HepG2 (cell line): ENCODE results near the gene RMND5A. TPM values are rescaled to one million over a fixed set of nuclear protein-coding genes. Genes with fewer than 3 reads are reported as not detected.

ENCODE experiments used
- ATAC-seq: fragments of 200-7000 bp; cut with Tn5 transposase; 3 replicates; pipeline ENCODE4 v1.9.1; 2020; ENCODE audit warnings: mild to moderate bottlenecking, moderate library complexity
- BruUV-seq: library from RNA; stranded (reverse); fragments of 400-500 nt; replicated peaks from 2 replicates; lab custom pipeline; 2021; lab: Mats Ljungman, UMichigan
- CTCF ChIA-PET: fragments of 300-600 bp; formaldehyde crosslinking; extraction: SDS; loops from one replicate; lab custom pipeline; 2021; ENCODE audit warnings: low total read pairs, inconsistent platforms, low intra/inter-chr PET ratio; lab: Yijun Ruan, JAX
- POLR2A ChIA-PET: fragments of 350-600 bp; sonication (Branson Sonifier 250); formaldehyde crosslinking; loops from one replicate; lab custom pipeline; 2020; ENCODE audit warnings: antibody characterized with exemption, inconsistent platforms; lab: Yijun Ruan, JAX
- DNase-seq: peaks from one replicate; pipeline ENCODE4 v3.0.0-alpha.2; 2015; ENCODE audit warnings: low spot score
- FAIRE-seq: peaks from 3 replicates; lab custom pipeline; 2011; peaks lifted over from hg19 to GRCh38; lab: Jason Lieb, UNC
- H2AFZ ChIP-seq: one replicate; pipeline ENCODE4 v1.6.1; 2011; ENCODE audit warnings: low read length, inconsistent platforms
- H3K27ac ChIP-seq: fragments of 300-600 bp; 3 replicates; pipeline ENCODE4 v1.8.0; 2011; ENCODE audit warnings: mixed run types, mild to moderate bottlenecking, mixed read lengths, low read length, inconsistent platforms; ENCODE audit not compliant: insufficient read depth; ENCODE audit errors: extremely low read length
- H3K27me3 ChIP-seq, 2 experiments: fragments of 200-600 bp in 1 of 2; 2 replicates in 1 of 2; 3 replicates in 1 of 2; pipeline versions ENCODE4 v1.6.0 to v1.8.0; 2011; ENCODE audit warnings: low read length in 2 of 2, mild to moderate bottlenecking in 2 of 2, moderate library complexity in 2 of 2, inconsistent platforms in 1 of 2; ENCODE audit not compliant: insufficient read depth in 2 of 2, control insufficient read depth in 1 of 2
- H3K36me3 ChIP-seq, 2 experiments: fragments of 200-600 bp in 1 of 2; replicated peaks in 1 of 2; 2 replicates in 1 of 2; 3 replicates in 1 of 2; pipeline versions ENCODE4 v1.5.1 to v1.8.0; 2011; ENCODE audit warnings: low read length in 2 of 2, inconsistent platforms in 1 of 2; ENCODE audit not compliant: insufficient read depth in 2 of 2, control insufficient read depth in 1 of 2
- H3K4me1 ChIP-seq: 2 replicates; pipeline ENCODE4 v1.5.1; 2012; ENCODE audit warnings: low read length, inconsistent platforms; ENCODE audit not compliant: insufficient read depth
- H3K4me2 ChIP-seq: 2 replicates; pipeline ENCODE4 v1.6.0; 2011; ENCODE audit warnings: low read depth, low read length, inconsistent platforms
- H3K4me3 ChIP-seq, 3 experiments: fragments of 200-600 bp in 1 of 3; sonication (generic), shearing (Covaris generic) in 1 of 3; replicated peaks in 1 of 3; 2 replicates each; pipeline ENCODE4 v1.5.1; 2011 to 2016; ENCODE audit warnings: low read length in 3 of 3, inconsistent platforms in 2 of 3, low read depth in 2 of 3, mild to moderate bottlenecking in 2 of 3, control low read depth in 1 of 3, mixed read lengths in 1 of 3; ENCODE audit not compliant: insufficient read depth in 1 of 3
- H3K79me2 ChIP-seq: one replicate; pipeline ENCODE4 v1.6.1; 2011; ENCODE audit warnings: low read length, inconsistent platforms; ENCODE audit not compliant: insufficient read depth
- H3K9ac ChIP-seq: 2 replicates; pipeline ENCODE4 v1.6.0; 2011; ENCODE audit warnings: mild to moderate bottlenecking, low read depth, low read length, inconsistent platforms; ENCODE audit not compliant: insufficient read depth
- H3K9me3 ChIP-seq: 2 replicates; pipeline ENCODE4 v1.5.1; 2012; ENCODE audit warnings: mild to moderate bottlenecking, low read length
- H4K20me1 ChIP-seq: 2 replicates; pipeline ENCODE4 v1.6.0; 2011; ENCODE audit warnings: inconsistent platforms, mild to moderate bottlenecking, low read length, moderate library complexity; ENCODE audit not compliant: insufficient read depth
- HNF4A ChIP-seq: sonication (generic); formaldehyde crosslinking; IDR thresholded peaks from 2 replicates; pipeline ENCODE4 v1.4.0; 2020; ENCODE audit warnings: missing genetic modification reagents
- NFIB ChIP-seq: sonication (generic); formaldehyde crosslinking; IDR thresholded peaks from 2 replicates; pipeline ENCODE4 v1.9.0; 2021; ENCODE audit warnings: missing genetic modification reagents, mild to moderate bottlenecking, borderline replicate concordance
- SAP130 ChIP-seq: IDR thresholded peaks from 2 replicates; pipeline ENCODE4 v1.6.1; 2016; ENCODE audit warnings: low read depth
- SNAI1 ChIP-seq: sonication (generic); formaldehyde crosslinking; IDR thresholded peaks from 2 replicates; pipeline ENCODE4 v1.5.0; 2020; ENCODE audit warnings: mild to moderate bottlenecking, missing genetic modification reagents, borderline replicate concordance
- U2AF1 ChIP-seq: fragments of 200-400 bp; formaldehyde crosslinking; optimal IDR thresholded peaks from 2 replicates; pipeline ENCODE3; 2017; ENCODE audit warnings: mild to moderate bottlenecking, low read depth, low read length
- ZNF329 ChIP-seq: sonication (generic); formaldehyde crosslinking; IDR thresholded peaks from 2 replicates; pipeline ENCODE4 v1.9.0; 2021; ENCODE audit warnings: low read depth, mild to moderate bottlenecking, missing genetic modification reagents
- ZNF674 ChIP-seq: sonication (generic); formaldehyde crosslinking; IDR thresholded peaks from 2 replicates; pipeline ENCODE4 v1.5.0; 2020; ENCODE audit warnings: low read depth, mild to moderate bottlenecking, missing genetic modification reagents
- ZNF703 ChIP-seq: sonication (generic); formaldehyde crosslinking; IDR thresholded peaks from 2 replicates; pipeline ENCODE4 v1.5.1; 2020; ENCODE audit warnings: missing genetic modification reagents, mild to moderate bottlenecking, moderate library complexity, borderline replicate concordance
- WGBS: methylation state at CpG from one replicate; pipeline ENCODE4 v1.1.6; 2017; ENCODE audit warnings: low lambda C conversion rate; 5-methylcytosine and 5-hydroxymethylcytosine counted together
- in situ Hi-C: cut with HindIII; loops from 2 replicates; pipeline ENCODE4 v1.10.0; 2017; ENCODE audit warnings: low pct_unique_long_range_greater_than_20kb; ENCODE audit not compliant: extremely low pct_ligation_motif_present
- intact Hi-C: fragments of 100-400 bp; cut with micrococcal nuclease; formaldehyde crosslinking; loops from one replicate; pipeline ENCODE4 v1.10.0; 2022; ENCODE audit not compliant: unreplicated experiment
- polyA plus RNA-seq, 8 experiments: library from polyadenylated mRNA; depleted of rRNA in 3 of 8; stranded (reverse) in 7 of 8; unstranded in 1 of 8; fragments of >200 nt; fragmentation: Illumina TruSeq in 4 of 8; extraction: Trizol in 4 of 8; gene quantifications; 2 replicates each; pipeline versions ENCODE4 v1.2.1 to v1.2.3, GENCODE V29; 2011 to 2016; ENCODE audit warnings: low read depth in 4 of 8, missing spikeins in 1 of 8, mixed read lengths in 1 of 8; ENCODE audit not compliant: insufficient read depth in 1 of 8
- total RNA-seq, 5 experiments: library from RNA; depleted of rRNA; stranded (reverse); fragments of >200 nt; fragmentation: Illumina TruSeq; extraction: Trizol; gene quantifications; 2 replicates each; pipeline ENCODE4 v1.2.3, GENCODE V29; 2016; ENCODE audit warnings: low read depth in 1 of 5
- TF ChIP-seq, protein P1 (sequence below): sonication (generic); formaldehyde crosslinking; IDR thresholded peaks from 2 replicates; pipeline ENCODE4 v1.5.1; 2020; ENCODE audit warnings: mild to moderate bottlenecking, missing genetic modification reagents, borderline replicate concordance

Gene RMND5A
- total and polyA plus RNA-seq, 2 of the 13 experiments (the other 11 are each of a cell fraction or from before 2014, with no cell fraction given): 31.0 to 66.4 TPM

DNA sequence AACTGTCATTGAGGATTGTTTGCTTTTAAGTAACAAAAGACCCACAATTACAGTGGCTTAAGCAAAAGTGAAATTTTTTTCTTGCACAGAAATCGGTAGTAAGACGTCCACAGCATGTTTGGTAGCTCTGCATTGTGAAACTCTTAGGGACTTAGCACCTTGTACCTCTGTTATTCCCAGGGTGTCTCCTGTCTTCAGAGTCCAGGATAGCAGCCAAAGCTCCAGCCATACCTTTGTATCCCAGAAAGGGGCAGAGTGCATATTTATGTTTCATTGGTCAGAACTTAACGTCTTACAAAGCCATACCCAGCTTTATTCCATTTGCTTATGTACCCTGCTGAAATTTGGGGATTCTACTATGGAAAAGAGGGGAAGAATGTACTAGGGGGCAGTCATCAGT is 32.8 kb downstream of the RMND5A start:
- Histone ChIP-seq H3K4me1 (no peaks in the 10 kb centered on the region), H3K79me2 (peaks cover 33% of the 10 kb centered on the region), H3K9ac (no peak overlapping the region), H3K36me3 (peaks cover 16 to 81% of the 10 kb centered on the region in 2 experiments), H3K27me3 (no peaks in the 10 kb centered on the region), H3K4me2 (no peak overlapping the region), H3K4me3 (no peak overlapping the region), H2AFZ (no peak overlapping the region), H3K9me3 (peaks cover 13% of the 10 kb centered on the region), H3K27ac (no peak overlapping the region), H4K20me1 (0 out of 2 replicates have a peak, but pooled peaks cover under 1% of the 10 kb centered on the region)
- ChIA-PET CTCF (no interaction called here), POLR2A (no interaction called here)
- WGBS: 77% methylated on average over 3 of the region's 3 CpGs
- intact Hi-C loops: no loop called here
- in situ Hi-C loops: no loop called here
- DNase-seq (no peak), FAIRE-seq (no peak), ATAC-seq (no peak)
- TF ChIP-seq HNF4A (CRISPR knock-in tag): peak; percentile 39
- TF ChIP-seq SAP130: no peak
- BruUV-seq: no TSS peak

DNA sequence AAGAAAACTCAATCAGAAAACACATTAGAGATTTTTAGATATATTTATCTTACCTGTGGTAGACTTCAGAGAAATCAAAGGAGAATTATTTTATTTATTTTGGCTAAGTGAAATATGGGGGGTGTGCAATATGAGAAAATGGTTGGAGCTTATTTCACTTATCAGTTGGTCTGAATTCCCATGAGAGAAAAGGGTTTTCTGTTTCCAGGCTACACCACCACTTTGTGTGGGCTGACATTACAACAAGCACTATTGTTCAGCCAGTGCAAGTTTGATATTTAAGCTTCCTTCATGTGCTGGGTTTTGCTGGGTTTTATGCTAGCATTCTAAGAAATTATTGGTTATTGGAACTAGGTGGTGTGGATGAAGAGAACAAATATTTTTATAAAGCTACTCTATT is 33.5 kb downstream of the RMND5A start:
- 0 out of 2 replicates have a peak, but pooled peaks cover 3% of the 10 kb centered on the region for H4K20me1 ChIP-seq
- in situ Hi-C loops (no loop called here), intact Hi-C loops (no loop called here)
- H3K4me3 ChIP-seq: no peak overlapping the region
- peaks cover 16 to 81% of the 10 kb centered on the region in 2 experiments for H3K36me3 ChIP-seq
- peaks cover 26% of the 10 kb centered on the region for H3K79me2 ChIP-seq
- BruUV-seq: no TSS peak
- DNase-seq (no peak), FAIRE-seq (no peak), ATAC-seq (no peak)
- H3K27me3 ChIP-seq: no peaks in the 10 kb centered on the region
- ChIA-PET POLR2A (no interaction called here), CTCF (no interaction called here)
- no peak overlapping the region for H2AFZ ChIP-seq
- no peaks in the 10 kb centered on the region for H3K4me1 ChIP-seq
- no peak overlapping the region for H3K27ac ChIP-seq
- H3K4me2 ChIP-seq: no peak overlapping the region
- H3K9me3 ChIP-seq: peaks cover 13% of the 10 kb centered on the region
- no peak overlapping the region for H3K9ac ChIP-seq
- TF ChIP-seq, protein P1, sequence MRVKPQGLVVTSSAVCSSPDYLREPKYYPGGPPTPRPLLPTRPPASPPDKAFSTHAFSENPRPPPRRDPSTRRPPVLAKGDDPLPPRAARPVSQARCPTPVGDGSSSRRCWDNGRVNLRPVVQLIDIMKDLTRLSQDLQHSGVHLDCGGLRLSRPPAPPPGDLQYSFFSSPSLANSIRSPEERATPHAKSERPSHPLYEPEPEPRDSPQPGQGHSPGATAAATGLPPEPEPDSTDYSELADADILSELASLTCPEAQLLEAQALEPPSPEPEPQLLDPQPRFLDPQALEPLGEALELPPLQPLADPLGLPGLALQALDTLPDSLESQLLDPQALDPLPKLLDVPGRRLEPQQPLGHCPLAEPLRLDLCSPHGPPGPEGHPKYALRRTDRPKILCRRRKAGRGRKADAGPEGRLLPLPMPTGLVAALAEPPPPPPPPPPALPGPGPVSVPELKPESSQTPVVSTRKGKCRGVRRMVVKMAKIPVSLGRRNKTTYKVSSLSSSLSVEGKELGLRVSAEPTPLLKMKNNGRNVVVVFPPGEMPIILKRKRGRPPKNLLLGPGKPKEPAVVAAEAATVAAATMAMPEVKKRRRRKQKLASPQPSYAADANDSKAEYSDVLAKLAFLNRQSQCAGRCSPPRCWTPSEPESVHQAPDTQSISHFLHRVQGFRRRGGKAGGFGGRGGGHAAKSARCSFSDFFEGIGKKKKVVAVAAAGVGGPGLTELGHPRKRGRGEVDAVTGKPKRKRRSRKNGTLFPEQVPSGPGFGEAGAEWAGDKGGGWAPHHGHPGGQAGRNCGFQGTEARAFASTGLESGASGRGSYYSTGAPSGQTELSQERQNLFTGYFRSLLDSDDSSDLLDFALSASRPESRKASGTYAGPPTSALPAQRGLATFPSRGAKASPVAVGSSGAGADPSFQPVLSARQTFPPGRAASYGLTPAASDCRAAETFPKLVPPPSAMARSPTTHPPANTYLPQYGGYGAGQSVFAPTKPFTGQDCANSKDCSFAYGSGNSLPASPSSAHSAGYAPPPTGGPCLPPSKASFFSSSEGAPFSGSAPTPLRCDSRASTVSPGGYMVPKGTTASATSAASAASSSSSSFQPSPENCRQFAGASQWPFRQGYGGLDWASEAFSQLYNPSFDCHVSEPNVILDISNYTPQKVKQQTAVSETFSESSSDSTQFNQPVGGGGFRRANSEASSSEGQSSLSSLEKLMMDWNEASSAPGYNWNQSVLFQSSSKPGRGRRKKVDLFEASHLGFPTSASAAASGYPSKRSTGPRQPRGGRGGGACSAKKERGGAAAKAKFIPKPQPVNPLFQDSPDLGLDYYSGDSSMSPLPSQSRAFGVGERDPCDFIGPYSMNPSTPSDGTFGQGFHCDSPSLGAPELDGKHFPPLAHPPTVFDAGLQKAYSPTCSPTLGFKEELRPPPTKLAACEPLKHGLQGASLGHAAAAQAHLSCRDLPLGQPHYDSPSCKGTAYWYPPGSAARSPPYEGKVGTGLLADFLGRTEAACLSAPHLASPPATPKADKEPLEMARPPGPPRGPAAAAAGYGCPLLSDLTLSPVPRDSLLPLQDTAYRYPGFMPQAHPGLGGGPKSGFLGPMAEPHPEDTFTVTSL (CRISPR knock-in tag): no peak
- TF ChIP-seq U2AF1 (no peak), SNAI1 (CRISPR knock-in tag) (no peak), ZNF674 (CRISPR knock-in tag) (no peak), ZNF329 (CRISPR knock-in tag) (no peak), ZNF703 (no peak), NFIB (no peak)
